B cell (primary cell): ENCODE results near the gene SHC2. TPM values are rescaled to one million over a fixed set of nuclear protein-coding genes. Genes with fewer than 3 reads are reported as not detected.

Source experiments
- ATAC-seq: fragments of 200-7000 bp; cut with Tn5 transposase; one replicate; pipeline ENCODE4 v1.10.0; 2021; ENCODE audit warnings: low read depth, mild to moderate bottlenecking, moderate number of reproducible peaks, moderate library complexity
- CTCF ChIA-PET: fragments of 350-600 bp; sonication (Branson Sonifier 250); formaldehyde crosslinking; loops from one replicate; lab custom pipeline; 2021; ENCODE audit warnings: antibody characterized with exemption, inconsistent platforms; lab: Charles Lee
- POLR2A ChIA-PET: fragments of 350-600 bp; sonication (Branson Sonifier 250); formaldehyde crosslinking; loops from one replicate; lab custom pipeline; 2021; ENCODE audit warnings: antibody characterized with exemption; lab: Charles Lee
- DNase-seq: peaks from one replicate; pipeline ENCODE4 v3.0.0; 2013
- H2AFZ ChIP-seq: 2 replicates; pipeline ENCODE4 v1.6.1; 2012; ENCODE audit warnings: mild to moderate bottlenecking, low read depth, low read length; ENCODE audit not compliant: insufficient read depth, poor library complexity, severe bottlenecking
- H3K27ac ChIP-seq, 2 donors: 1 replicate in 1 of 2; 2 replicates in 1 of 2; pipeline ENCODE4 v1.5.1; 2012 to 2013; ENCODE audit warnings: low read length in 2 of 2, mild to moderate bottlenecking in 2 of 2, moderate library complexity in 1 of 2
- H3K27me3 ChIP-seq, 4 experiments: fragments of 200-600 bp in 1 of 4; sonication (generic) in 1 of 4; replicated peaks in 1 of 4; 1 replicate in 2 of 4; 2 replicates in 2 of 4; pipeline versions ENCODE4 v1.6.1 to v1.7.0; 2013 to 2016; ENCODE audit warnings: low read length in 3 of 4, mild to moderate bottlenecking in 2 of 4, mixed read lengths in 1 of 4, moderate library complexity in 1 of 4; ENCODE audit not compliant: insufficient read depth in 4 of 4, control insufficient read depth in 3 of 4; ENCODE audit errors: control extremely low read depth in 1 of 4
- H3K36me3 ChIP-seq, 2 experiments: replicated peaks in 1 of 2; 1 replicate in 1 of 2; 2 replicates in 1 of 2; pipeline versions ENCODE4 v1.6.1 to v1.7.1; 2013; ENCODE audit warnings: low read length in 1 of 2; ENCODE audit not compliant: insufficient read depth in 2 of 2, control insufficient read depth in 1 of 2; ENCODE audit errors: control extremely low read depth in 1 of 2, extremely low read depth in 1 of 2
- H3K4me1 ChIP-seq, 2 donors: fragments of 200-600 bp in 1 of 2; sonication (generic) in 1 of 2; 1 replicate in 1 of 2; 2 replicates in 1 of 2; pipeline versions ENCODE4 v1.5.1 to v1.6.1; 2013 to 2017; ENCODE audit warnings: low read length in 2 of 2; ENCODE audit not compliant: control insufficient read depth in 2 of 2, insufficient read depth in 2 of 2
- H3K4me2 ChIP-seq: replicated peaks from 2 replicates; pipeline ENCODE3; 2012; ENCODE audit warnings: mild to moderate bottlenecking, low read depth, low read length; ENCODE audit not compliant: poor library complexity, severe bottlenecking
- H3K4me3 ChIP-seq, 5 experiments: fragments of 200-600 bp in 1 of 5; sonication (generic) in 1 of 5; 1 replicate in 3 of 5; 2 replicates in 2 of 5; pipeline versions ENCODE4 v1.5.1 to v1.7.0; 2011 to 2016; ENCODE audit warnings: low read length in 4 of 5, mild to moderate bottlenecking in 4 of 5, low read depth in 2 of 5, control low read depth in 1 of 5, moderate library complexity in 1 of 5; ENCODE audit not compliant: insufficient read depth in 1 of 5; ENCODE audit errors: control extremely low read depth in 1 of 5, extremely low read depth in 1 of 5
- H3K79me2 ChIP-seq: fragments of 200-600 bp; sonication (generic); one replicate; pipeline ENCODE4 v1.6.0; 2016; ENCODE audit warnings: low read length; ENCODE audit not compliant: control insufficient read depth, insufficient read depth
- H3K9ac ChIP-seq: fragments of 200-600 bp; sonication (generic); 2 replicates; pipeline ENCODE4 v1.6.1; 2017; ENCODE audit warnings: mild to moderate bottlenecking, low read length, moderate library complexity
- H3K9me3 ChIP-seq, 3 donors: one replicate each; pipeline versions ENCODE4 v1.6.1 to v1.7.1; 2013; ENCODE audit warnings: low read length in 2 of 3; ENCODE audit not compliant: control insufficient read depth in 2 of 3, insufficient read depth in 1 of 3; ENCODE audit errors: control extremely low read depth in 1 of 3
- H4K20me1 ChIP-seq: 2 replicates; pipeline ENCODE4 v1.6.0; 2012; ENCODE audit warnings: mild to moderate bottlenecking, low read length; ENCODE audit not compliant: insufficient read depth, control insufficient read depth, poor library complexity, severe bottlenecking
- H3K27ac Mint-ChIP-seq: one replicate; pipeline ENCODE4 v1.8.0; 2021; ENCODE audit warnings: mixed read lengths
- H3K27me3 Mint-ChIP-seq: one replicate; pipeline ENCODE4 v1.8.0; 2021; ENCODE audit warnings: mixed read lengths
- H3K4me1 Mint-ChIP-seq: one replicate; pipeline ENCODE4 v1.8.0; 2021; ENCODE audit warnings: mixed read lengths
- H3K4me3 Mint-ChIP-seq: one replicate; pipeline ENCODE4 v1.8.0; 2021; ENCODE audit warnings: mixed read lengths
- H3K9me3 Mint-ChIP-seq: one replicate; pipeline ENCODE4 v1.8.0; 2022; ENCODE audit warnings: mixed read lengths; ENCODE audit not compliant: insufficient read depth
- EZH2 ChIP-seq: IDR thresholded peaks from 2 replicates; pipeline ENCODE4 v1.6.1; 2012; ENCODE audit warnings: borderline replicate concordance, low read depth, mild to moderate bottlenecking, moderate library complexity, low read length; ENCODE audit not compliant: insufficient read depth, poor library complexity, severe bottlenecking
- WGBS: methylation state at CpG from one replicate; pipeline ENCODE4 v1.1.5; 2013; ENCODE audit warnings: missing lambda C conversion rate; ENCODE audit not compliant: insufficient coverage; 5-methylcytosine and 5-hydroxymethylcytosine counted together
- intact Hi-C: fragments of 100-400 bp; cut with micrococcal nuclease; formaldehyde crosslinking; loops from one replicate; pipeline ENCODE4 v1.10.0; 2022
- polyA plus RNA-seq: library from polyadenylated mRNA; depleted of rRNA; stranded (reverse); fragments of >200 nt; gene quantifications from 2 replicates; pipeline ENCODE4 v1.2.3, GENCODE V29; 2012
- total RNA-seq, 2 donors: library from RNA; stranded (reverse); fragments of 120-200 nt in 1 of 2; gene quantifications; 1 replicate in 1 of 2; 2 replicates in 1 of 2; pipeline versions ENCODE4 v1.2.3 to v1.2.4, GENCODE V29; 2013 to 2022
- TF ChIP-seq, protein P1 (sequence below): fragments of 200-600 bp; IDR thresholded peaks from one replicate; pipeline ENCODE4 v1.8.0; 2022; ENCODE audit warnings: antibody characterized with exemption, mild to moderate bottlenecking

SHC2 gene
- total and polyA plus RNA-seq, 2 donors (not counting 1 experiment from before 2014, with no cell fraction given), result 0.19 TPM; not detected in 1

DNA sequence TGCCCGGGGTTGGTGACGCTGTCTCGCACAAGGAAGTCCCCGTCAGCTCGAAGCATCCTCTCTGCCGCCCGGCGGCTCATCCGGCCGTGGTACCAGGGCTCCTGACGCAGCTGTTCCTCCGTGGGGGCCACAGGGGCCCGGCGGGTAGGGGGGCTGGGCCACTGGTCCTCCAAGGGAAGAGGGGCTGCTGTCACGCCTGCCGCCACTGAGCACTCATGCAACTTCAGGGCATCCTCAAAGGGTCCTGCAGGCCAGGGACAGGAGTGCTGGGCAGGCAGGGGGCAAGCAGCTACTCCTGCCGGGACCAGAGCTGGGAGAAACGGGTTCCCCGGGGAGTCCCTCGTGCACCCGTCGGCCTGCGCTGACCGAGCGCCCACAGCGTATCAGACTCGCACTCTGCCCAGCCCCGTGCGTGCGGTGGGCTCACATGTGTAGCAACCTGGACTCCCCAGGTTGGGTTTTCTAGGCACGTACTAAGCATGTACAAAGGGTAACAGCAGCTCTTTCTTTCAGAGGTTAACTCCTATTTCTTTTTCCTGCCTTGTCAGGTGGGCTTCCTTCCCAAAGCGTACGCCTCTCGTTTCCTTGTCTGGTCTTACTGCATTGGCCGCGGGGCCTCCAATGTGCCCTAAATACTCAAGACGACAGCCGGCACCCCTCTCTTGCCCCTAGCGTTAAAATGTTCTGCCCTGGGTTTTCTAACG, 38.5 kb downstream of the SHC2 start:
- 83% methylated on average over 40 of the region's 40 CpGs for WGBS
- H3K27ac ChIP-seq, result no peak overlapping the region
- POLR2A ChIA-PET, result no interaction called here
- H3K27ac Mint-ChIP-seq, result no peak overlapping the region
- no peak overlapping the region for H3K4me3 ChIP-seq
- H4K20me1 ChIP-seq, result no peaks in the 10 kb centered on the region
- DNase-seq (no peak), ATAC-seq (no peak)
- no peaks in the 10 kb centered on the region for H3K9me3 Mint-ChIP-seq
- TF ChIP-seq, protein P1, sequence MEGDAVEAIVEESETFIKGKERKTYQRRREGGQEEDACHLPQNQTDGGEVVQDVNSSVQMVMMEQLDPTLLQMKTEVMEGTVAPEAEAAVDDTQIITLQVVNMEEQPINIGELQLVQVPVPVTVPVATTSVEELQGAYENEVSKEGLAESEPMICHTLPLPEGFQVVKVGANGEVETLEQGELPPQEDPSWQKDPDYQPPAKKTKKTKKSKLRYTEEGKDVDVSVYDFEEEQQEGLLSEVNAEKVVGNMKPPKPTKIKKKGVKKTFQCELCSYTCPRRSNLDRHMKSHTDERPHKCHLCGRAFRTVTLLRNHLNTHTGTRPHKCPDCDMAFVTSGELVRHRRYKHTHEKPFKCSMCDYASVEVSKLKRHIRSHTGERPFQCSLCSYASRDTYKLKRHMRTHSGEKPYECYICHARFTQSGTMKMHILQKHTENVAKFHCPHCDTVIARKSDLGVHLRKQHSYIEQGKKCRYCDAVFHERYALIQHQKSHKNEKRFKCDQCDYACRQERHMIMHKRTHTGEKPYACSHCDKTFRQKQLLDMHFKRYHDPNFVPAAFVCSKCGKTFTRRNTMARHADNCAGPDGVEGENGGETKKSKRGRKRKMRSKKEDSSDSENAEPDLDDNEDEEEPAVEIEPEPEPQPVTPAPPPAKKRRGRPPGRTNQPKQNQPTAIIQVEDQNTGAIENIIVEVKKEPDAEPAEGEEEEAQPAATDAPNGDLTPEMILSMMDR, result no peak
- TF ChIP-seq EZH2, result no peak
- no peaks in the 10 kb centered on the region for H3K4me1 ChIP-seq
- no peaks in the 10 kb centered on the region for H3K36me3 ChIP-seq
- no peaks in the 10 kb centered on the region for H3K27me3 ChIP-seq
- H2AFZ ChIP-seq, result no peak overlapping the region
- no peak overlapping the region for H3K4me2 ChIP-seq
- no peaks in the 10 kb centered on the region for H3K4me1 Mint-ChIP-seq
- H3K4me3 Mint-ChIP-seq, result no peak overlapping the region
- H3K79me2 ChIP-seq, result no peaks in the 10 kb centered on the region
- H3K9ac ChIP-seq, result no peak overlapping the region
- peaks cover 0 to 18% (median 0%) of the 10 kb centered on the region in 3 donors for H3K9me3 ChIP-seq
- CTCF ChIA-PET, result no interaction called here
- no peaks in the 10 kb centered on the region for H3K27me3 Mint-ChIP-seq
- intact Hi-C loops, result no loop called here

DNA sequence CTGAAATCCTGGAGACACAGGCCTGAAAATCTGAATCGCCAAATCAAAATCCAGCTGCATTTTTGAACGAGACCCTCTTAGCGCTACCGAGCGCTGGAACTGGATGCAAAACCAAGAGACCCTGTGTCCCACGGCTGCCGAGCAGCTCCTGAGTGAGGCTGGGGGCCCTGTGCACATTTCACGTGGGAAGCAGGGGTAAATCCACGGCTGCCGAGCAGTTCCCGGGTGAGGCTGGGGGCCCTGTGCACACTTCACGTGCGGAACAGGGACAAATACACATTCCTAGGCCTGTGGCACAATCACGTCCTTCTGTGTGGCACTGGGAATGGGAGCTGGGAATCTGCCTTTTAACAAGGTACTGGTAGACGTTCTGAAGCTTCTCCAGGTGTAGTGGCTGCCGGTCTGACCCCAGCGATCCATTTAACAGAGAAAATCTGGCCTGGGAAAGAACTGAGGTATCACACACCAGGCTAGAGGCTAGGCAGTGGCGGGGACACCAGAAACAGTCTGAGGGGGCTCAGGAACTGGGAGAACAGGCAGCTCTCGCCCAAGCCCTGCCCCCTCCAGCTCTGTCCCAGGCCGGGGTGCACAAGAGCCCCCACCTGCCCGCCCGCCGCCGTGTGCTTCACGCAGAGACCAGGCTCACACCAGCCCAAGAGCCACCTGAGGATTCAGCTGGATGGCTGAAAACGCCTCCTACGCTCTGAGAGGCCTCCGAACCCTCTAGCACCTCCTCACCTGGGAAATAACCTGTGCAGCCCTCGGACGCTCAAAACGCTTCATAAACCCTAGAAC, 40.9 kb downstream of the SHC2 start:
- Histone ChIP-seq H3K4me2 (no peak overlapping the region), H3K27ac (no peak overlapping the region), H3K4me1 (no peaks in the 10 kb centered on the region), H3K36me3 (no peaks in the 10 kb centered on the region), H3K9ac (no peak overlapping the region), H3K27me3 (no peaks in the 10 kb centered on the region), H4K20me1 (no peaks in the 10 kb centered on the region), H3K9me3 (peaks cover 0 to 8% (median 0%) of the 10 kb centered on the region in 3 donors), H3K79me2 (no peaks in the 10 kb centered on the region), H3K4me3 (no peak overlapping the region), H2AFZ (no peak overlapping the region)
- DNase-seq, result no peak
- Mint-ChIP-seq H3K4me1 (no peaks in the 10 kb centered on the region), H3K4me3 (no peak overlapping the region), H3K9me3 (no peaks in the 10 kb centered on the region), H3K27me3 (no peaks in the 10 kb centered on the region), H3K27ac (no peak overlapping the region)
- 81% methylated on average over 24 of the region's 31 CpGs for WGBS
- POLR2A ChIA-PET, result no interaction called here
- intact Hi-C loops, result no loop called here
- ATAC-seq, result no peak
- CTCF ChIA-PET, result no interaction called here
- TF ChIP-seq, protein P1, result no peak
- no peak for TF ChIP-seq EZH2
